Measurements from ENCODE around the gene CHD1. TPM values are rescaled to one million over a fixed set of nuclear protein-coding genes. Genes with fewer than 3 reads are reported as not detected.

Gene CHD1
- total RNA-seq, 1 experiment from 2014 or later, result 36.5 TPM

- in situ Hi-C loops (cut with HindIII; ENCODE audit: low pct_unique_long_range_greater_than_20kb, low sequenced_read_pairs) (no loop called here), intact Hi-C loops (cut with micrococcal nuclease; ENCODE audit: unreplicated experiment) (no loop called here)
- Histone ChIP-seq H3K9me3 (ENCODE audit: control insufficient read depth, insufficient read depth, low read depth, low read length) (no peaks in the 10 kb centered on the region), H3K4me1 (ENCODE audit: control insufficient read depth, insufficient read depth, low read length) (no peaks in the 10 kb centered on the region), H3K4me3 (ENCODE audit: low read depth in 2 of 2, low read length in 2 of 2) (no peak overlapping the region), H3K27ac (ENCODE audit: low read length) (no peak overlapping the region), H3K27me3 (ENCODE audit: control insufficient read depth, insufficient read depth, low read length) (no peaks in the 10 kb centered on the region), H3K36me3 (ENCODE audit: control insufficient read depth, insufficient read depth, low read length) (peaks cover 7% of the 10 kb centered on the region)
- no peak for DNase-seq (ENCODE audit: low read depth, low spot score)
- no TSS peak for BruUV-seq (replicated peaks)
- TF ChIP-seq POLR2AphosphoS5 (IDR thresholded peaks at IDR 0.05; ENCODE audit: low read depth, low read length) (no peak), TCF7L2 (IDR thresholded peaks at IDR 0.05; ENCODE audit: low read depth, low read length) (no peak), CTCF (IDR thresholded peaks at IDR 0.05) (no peak), SIN3A (IDR thresholded peaks at IDR 0.05; ENCODE audit: borderline replicate concordance, insufficient read depth, low read depth, low read length) (no peak), REST (IDR thresholded peaks at IDR 0.05; ENCODE audit: insufficient read depth in 1 of 2, low read depth in 2 of 2, low read length in 1 of 2) (no peak)
- ChIA-PET POLR2A (interaction anchor here (0.6 kb wide), 1 partner anchor 44 kb away, joined by 6 read pairs; no protein-coding TSS in a partner anchor), CTCF (no interaction called here)
- ATAC-seq, result peak; percentile 45; the same call in 1 of the 2 replicates
Observed at GRCh38 chr5:98913911-98914310, 14.9 kb downstream of the CHD1 start.

- Histone ChIP-seq H3K4me1 (ENCODE audit: control insufficient read depth, insufficient read depth, low read length) (peaks cover 5% of the 10 kb centered on the region), H3K27me3 (ENCODE audit: control insufficient read depth, insufficient read depth, low read length) (no peaks in the 10 kb centered on the region), H3K4me3 (ENCODE audit: low read depth in 2 of 2, low read length in 2 of 2) (no peak overlapping the region), H3K36me3 (ENCODE audit: control insufficient read depth, insufficient read depth, low read length) (peaks cover 8% of the 10 kb centered on the region), H3K9me3 (ENCODE audit: control insufficient read depth, insufficient read depth, low read depth, low read length) (no peaks in the 10 kb centered on the region), H3K27ac (ENCODE audit: low read length) (no peak overlapping the region)
- no peak for ATAC-seq
- TF ChIP-seq REST (IDR thresholded peaks at IDR 0.05; ENCODE audit: insufficient read depth in 1 of 2, low read depth in 2 of 2, low read length in 1 of 2) (no peak), SIN3A (IDR thresholded peaks at IDR 0.05; ENCODE audit: borderline replicate concordance, insufficient read depth, low read depth, low read length) (no peak)
- intact Hi-C loops (cut with micrococcal nuclease; ENCODE audit: unreplicated experiment) (no loop called here), in situ Hi-C loops (cut with HindIII; ENCODE audit: low pct_unique_long_range_greater_than_20kb, low sequenced_read_pairs) (no loop called here)
- no peak for DNase-seq (ENCODE audit: low read depth, low spot score)
- ChIA-PET POLR2A (no interaction called here), CTCF (no interaction called here)
- BruUV-seq (replicated peaks), result no TSS peak
Observed at GRCh38 chr5:98911280-98912040, 17.3 kb downstream of the CHD1 start.

Measured in Panc1 (cell line).